ENCODE results near the gene SEC63.

The SEC63 gene

DNA sequence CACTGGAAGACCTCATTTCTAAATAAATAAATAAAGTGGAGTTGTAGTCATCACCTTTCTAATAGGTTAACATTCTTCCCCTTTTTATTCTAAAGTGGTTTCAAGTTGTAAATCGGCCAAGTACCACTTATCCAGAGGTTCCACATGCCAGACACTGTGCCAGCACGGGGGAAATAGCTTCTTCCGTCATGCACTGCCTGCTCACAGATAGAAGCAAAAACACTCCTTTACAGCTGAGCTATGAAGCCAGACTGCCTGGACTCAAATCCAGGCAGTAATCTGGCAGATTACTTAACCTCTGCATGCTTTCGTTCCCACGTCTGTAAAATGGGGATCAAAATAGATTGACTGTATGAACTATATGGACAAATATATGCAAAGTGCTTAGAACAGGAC is 116.7 kb downstream of the SEC63 start:
- TF ChIP-seq, protein P1, sequence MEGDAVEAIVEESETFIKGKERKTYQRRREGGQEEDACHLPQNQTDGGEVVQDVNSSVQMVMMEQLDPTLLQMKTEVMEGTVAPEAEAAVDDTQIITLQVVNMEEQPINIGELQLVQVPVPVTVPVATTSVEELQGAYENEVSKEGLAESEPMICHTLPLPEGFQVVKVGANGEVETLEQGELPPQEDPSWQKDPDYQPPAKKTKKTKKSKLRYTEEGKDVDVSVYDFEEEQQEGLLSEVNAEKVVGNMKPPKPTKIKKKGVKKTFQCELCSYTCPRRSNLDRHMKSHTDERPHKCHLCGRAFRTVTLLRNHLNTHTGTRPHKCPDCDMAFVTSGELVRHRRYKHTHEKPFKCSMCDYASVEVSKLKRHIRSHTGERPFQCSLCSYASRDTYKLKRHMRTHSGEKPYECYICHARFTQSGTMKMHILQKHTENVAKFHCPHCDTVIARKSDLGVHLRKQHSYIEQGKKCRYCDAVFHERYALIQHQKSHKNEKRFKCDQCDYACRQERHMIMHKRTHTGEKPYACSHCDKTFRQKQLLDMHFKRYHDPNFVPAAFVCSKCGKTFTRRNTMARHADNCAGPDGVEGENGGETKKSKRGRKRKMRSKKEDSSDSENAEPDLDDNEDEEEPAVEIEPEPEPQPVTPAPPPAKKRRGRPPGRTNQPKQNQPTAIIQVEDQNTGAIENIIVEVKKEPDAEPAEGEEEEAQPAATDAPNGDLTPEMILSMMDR (IDR thresholded peaks at IDR 0.05; ENCODE audit: low read depth, low read length): no peak
- no peaks in the 10 kb centered on the region for H3K36me3 ChIP-seq
- no peak overlapping the region for H3K4me3 ChIP-seq (ENCODE audit: low read depth, low read length)
- no peaks in the 10 kb centered on the region for H3K4me1 ChIP-seq
- H3K9me3 ChIP-seq: no peaks in the 10 kb centered on the region
- DNase-seq: no peak
- H3K27me3 ChIP-seq: no peaks in the 10 kb centered on the region

DNA sequence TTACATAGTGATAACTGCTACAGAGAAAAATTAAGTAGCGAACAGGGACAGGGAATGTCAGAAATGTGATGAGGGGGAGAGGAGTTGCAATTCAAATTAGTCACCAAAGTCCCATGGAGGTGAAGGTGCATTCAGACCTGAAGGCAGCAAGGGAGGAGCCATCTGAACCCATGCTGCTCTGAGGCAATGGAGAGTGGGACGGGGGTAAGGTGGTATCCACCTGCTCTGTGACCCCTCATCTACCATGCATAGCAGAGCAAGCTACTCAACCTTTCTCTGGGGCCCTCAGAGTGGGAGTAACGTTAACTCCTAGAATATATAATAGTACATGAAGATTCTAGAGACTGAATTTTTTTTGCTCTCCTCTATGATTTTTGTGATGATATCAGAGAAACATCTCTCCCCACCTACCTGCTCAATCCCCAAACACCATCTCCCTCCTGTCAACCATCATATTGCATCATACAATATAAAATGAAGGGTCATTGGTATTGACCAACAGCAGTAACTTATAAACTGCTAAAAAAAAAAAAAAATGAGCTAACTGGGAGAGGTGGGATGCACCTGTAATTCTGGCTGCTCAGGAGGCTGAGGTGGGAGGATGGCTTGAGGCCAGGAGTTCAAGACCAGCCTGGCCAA is 117.3 kb downstream of the SEC63 start:
- no peaks in the 10 kb centered on the region for H3K4me1 ChIP-seq
- no peaks in the 10 kb centered on the region for H3K36me3 ChIP-seq
- TF ChIP-seq, protein P1 (IDR thresholded peaks at IDR 0.05; ENCODE audit: low read depth, low read length): no peak
- H3K27me3 ChIP-seq: no peaks in the 10 kb centered on the region
- DNase-seq: no peak
- H3K4me3 ChIP-seq (ENCODE audit: low read depth, low read length): no peak overlapping the region
- H3K9me3 ChIP-seq: no peaks in the 10 kb centered on the region

DNA sequence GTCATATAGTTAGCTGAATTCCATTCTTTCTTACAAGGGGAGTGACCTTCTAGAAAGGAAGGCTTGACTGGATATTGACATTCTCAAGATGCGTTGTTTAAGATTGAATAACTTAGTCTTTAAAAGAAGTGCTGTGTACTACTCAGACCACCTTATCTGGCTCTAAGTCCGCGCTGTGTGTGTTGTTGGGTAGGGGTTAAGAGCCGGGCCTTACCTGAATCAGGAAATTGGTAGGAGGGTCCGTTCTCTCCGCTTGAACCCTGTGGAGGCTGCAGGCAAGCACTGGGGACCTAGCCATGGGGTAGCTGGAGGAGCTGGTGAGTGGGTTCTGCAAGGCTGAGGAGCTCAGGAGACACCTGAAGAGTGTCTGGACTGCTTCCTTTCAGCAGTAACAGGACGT is 124.9 kb downstream of the SEC63 start:
- H3K4me1 ChIP-seq: no peaks in the 10 kb centered on the region
- H3K36me3 ChIP-seq: no peaks in the 10 kb centered on the region
- no peak overlapping the region for H3K4me3 ChIP-seq (ENCODE audit: low read depth, low read length)
- TF ChIP-seq, protein P1 (IDR thresholded peaks at IDR 0.05; ENCODE audit: low read depth, low read length): no peak
- no peaks in the 10 kb centered on the region for H3K27me3 ChIP-seq
- no peaks in the 10 kb centered on the region for H3K9me3 ChIP-seq
- DNase-seq: no peak

DNA sequence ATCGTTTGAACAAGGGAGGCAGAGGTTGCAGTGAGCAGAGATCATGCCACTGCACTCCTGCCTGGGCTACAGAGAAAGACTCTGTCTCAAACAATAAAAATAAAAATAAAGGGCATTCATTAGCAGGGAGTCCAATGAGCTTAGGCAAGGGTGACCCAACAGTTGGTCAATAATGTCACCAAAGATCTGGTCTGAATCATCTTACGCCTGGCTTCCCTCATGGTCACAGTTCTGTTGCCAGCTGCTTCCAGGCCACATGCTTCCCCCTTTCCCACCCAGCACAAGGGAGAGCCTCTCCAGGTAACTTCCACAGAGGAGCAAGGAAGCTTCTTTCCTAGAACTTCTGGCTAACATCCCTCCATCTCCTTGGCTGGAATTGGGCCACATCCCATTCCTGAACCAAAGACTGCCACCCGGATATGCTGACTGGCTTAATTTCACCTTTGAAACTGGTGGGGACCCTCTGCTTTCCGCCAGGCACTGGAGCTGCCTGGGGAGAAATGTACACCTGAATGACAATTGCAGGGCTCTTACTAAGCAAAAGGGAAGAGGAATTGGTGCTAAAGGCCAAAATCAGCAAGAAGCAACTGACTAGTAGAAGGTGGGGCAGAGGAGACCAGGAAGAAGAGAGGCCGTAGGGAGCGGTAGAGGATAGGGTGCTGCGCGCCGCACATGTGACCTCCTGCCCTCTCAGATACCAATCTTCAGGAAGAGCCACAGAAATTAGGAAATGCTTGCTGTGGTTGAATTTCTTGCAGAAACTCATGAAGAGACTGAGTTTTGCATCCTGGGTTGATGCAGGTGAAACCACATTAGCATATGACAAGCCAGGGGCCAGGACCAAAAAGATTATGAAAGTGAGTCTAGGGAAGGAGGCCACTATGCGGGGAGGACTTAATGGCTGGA is 125.6 kb downstream of the SEC63 start:
- Histone ChIP-seq H3K9me3 (no peaks in the 10 kb centered on the region), H3K4me1 (no peaks in the 10 kb centered on the region)
- DNase-seq: no peak

DNA sequence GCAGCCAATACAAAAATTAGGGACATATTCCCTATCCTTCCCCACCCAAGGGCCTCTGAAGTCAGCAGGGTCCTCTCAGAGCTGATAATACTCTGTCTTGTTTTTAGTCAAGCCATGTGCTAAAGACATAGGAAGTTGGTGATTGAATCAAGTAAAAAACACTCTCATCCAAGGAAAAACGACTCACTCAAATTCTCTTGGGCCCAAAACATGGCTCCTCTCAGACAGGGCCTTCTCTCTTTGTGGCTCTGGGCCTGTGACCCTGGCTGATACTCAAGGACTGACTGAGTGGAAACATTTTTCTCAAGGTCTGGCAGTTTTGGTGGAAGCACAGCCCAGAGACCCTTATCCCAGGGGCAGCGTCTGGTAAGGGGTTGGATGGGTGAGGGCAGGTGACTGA is 127.9 kb downstream of the SEC63 start:
- H3K9me3 ChIP-seq: no peaks in the 10 kb centered on the region
- no peaks in the 10 kb centered on the region for H3K4me1 ChIP-seq
- no peaks in the 10 kb centered on the region for H3K27me3 ChIP-seq
- no peak overlapping the region for H3K4me3 ChIP-seq (ENCODE audit: low read depth, low read length)
- no peaks in the 10 kb centered on the region for H3K36me3 ChIP-seq
- TF ChIP-seq, protein P1 (IDR thresholded peaks at IDR 0.05; ENCODE audit: low read depth, low read length): no peak
- no peak for DNase-seq

More for the DNA sequence above, 125.6 kb downstream of the SEC63 start:
- no peak overlapping the region for H3K4me3 ChIP-seq (ENCODE audit: low read depth, low read length)
- no peaks in the 10 kb centered on the region for H3K36me3 ChIP-seq
- no peaks in the 10 kb centered on the region for H3K27me3 ChIP-seq
- TF ChIP-seq, protein P1 (IDR thresholded peaks at IDR 0.05; ENCODE audit: low read depth, low read length): no peak

DNA sequence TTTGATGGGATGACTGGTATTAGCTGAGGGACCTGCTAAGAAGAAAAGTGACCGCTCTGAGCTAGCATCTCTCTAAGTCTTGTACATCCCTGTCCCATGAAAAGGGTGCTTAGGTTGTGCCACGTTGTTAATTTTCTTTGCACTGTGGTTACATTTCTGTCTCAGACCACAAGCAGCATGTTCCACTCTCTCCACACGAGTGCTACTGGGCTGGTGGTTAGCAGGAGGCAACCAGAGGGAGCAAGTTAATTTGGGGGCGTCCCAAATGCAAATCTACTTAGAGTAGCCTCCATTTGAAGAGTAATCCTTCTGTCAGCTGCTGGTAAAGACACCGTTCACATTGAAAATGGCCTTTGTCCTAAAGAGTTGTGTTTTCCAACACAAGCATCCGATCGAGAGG is 130.5 kb downstream of the SEC63 start:
- H3K36me3 ChIP-seq: no peaks in the 10 kb centered on the region
- DNase-seq: no peak
- no peaks in the 10 kb centered on the region for H3K27me3 ChIP-seq
- TF ChIP-seq, protein P1 (IDR thresholded peaks at IDR 0.05; ENCODE audit: low read depth, low read length): no peak
- H3K4me3 ChIP-seq (ENCODE audit: low read depth, low read length): no peak overlapping the region
- no peaks in the 10 kb centered on the region for H3K9me3 ChIP-seq
- no peaks in the 10 kb centered on the region for H3K4me1 ChIP-seq

All from BE2C (cell line).